ENCODE measurements around the gene NPVF.

NPVF gene

GRCh38 chr7:25253714-25254113 lies 25.4 kb upstream of the NPVF start:
- Histone ChIP-seq H3K27me3 (replicated peaks; ENCODE audit: control insufficient read depth, insufficient read depth, low read length) (no peaks in the 10 kb centered on the region), H3K4me3 (replicated peaks; ENCODE audit: low read depth, low read length) (no peak overlapping the region), H3K36me3 (ENCODE audit: control insufficient read depth, insufficient read depth, low read length) (no peaks in the 10 kb centered on the region)
- TF ChIP-seq, protein P1, sequence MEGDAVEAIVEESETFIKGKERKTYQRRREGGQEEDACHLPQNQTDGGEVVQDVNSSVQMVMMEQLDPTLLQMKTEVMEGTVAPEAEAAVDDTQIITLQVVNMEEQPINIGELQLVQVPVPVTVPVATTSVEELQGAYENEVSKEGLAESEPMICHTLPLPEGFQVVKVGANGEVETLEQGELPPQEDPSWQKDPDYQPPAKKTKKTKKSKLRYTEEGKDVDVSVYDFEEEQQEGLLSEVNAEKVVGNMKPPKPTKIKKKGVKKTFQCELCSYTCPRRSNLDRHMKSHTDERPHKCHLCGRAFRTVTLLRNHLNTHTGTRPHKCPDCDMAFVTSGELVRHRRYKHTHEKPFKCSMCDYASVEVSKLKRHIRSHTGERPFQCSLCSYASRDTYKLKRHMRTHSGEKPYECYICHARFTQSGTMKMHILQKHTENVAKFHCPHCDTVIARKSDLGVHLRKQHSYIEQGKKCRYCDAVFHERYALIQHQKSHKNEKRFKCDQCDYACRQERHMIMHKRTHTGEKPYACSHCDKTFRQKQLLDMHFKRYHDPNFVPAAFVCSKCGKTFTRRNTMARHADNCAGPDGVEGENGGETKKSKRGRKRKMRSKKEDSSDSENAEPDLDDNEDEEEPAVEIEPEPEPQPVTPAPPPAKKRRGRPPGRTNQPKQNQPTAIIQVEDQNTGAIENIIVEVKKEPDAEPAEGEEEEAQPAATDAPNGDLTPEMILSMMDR (IDR thresholded peaks at IDR 0.05; ENCODE audit: insufficient read depth, low read length, poor library complexity, severe bottlenecking): no peak
- DNase-seq (ENCODE audit: extremely low read depth, insufficient read length): no peak

GRCh38 chr7:25250386-25250785 lies 22.1 kb upstream of the NPVF start:
- no peak overlapping the region for H3K4me3 ChIP-seq (replicated peaks; ENCODE audit: low read depth, low read length)
- no peaks in the 10 kb centered on the region for H3K36me3 ChIP-seq (ENCODE audit: control insufficient read depth, insufficient read depth, low read length)
- H3K27me3 ChIP-seq (replicated peaks; ENCODE audit: control insufficient read depth, insufficient read depth, low read length): no peaks in the 10 kb centered on the region
- TF ChIP-seq, protein P1 (IDR thresholded peaks at IDR 0.05; ENCODE audit: insufficient read depth, low read length, poor library complexity, severe bottlenecking): no peak
- DNase-seq (ENCODE audit: extremely low read depth, insufficient read length): no peak

DNA sequence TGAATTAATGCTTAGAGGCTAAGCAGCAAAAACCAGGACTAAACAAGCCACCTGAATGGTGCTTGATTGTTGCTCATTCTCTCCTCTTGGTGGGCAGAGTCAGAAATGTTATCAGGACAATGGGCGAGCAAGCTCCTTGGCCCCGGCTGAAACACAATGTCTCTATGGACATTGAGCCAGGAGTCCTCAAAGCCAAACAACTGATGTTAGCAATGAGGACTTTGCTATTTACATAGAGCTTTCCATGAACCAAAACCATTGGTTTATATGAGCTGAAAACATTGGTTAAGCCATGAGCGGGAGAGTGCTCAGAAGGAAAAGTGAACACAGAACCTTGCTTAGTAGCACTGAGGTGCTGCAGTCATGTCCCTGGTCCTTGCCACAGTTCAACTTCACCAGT lies 21.5 kb upstream of the NPVF start:
- Histone ChIP-seq H3K27me3 (replicated peaks; ENCODE audit: control insufficient read depth, insufficient read depth, low read length) (no peaks in the 10 kb centered on the region), H3K36me3 (ENCODE audit: control insufficient read depth, insufficient read depth, low read length) (no peaks in the 10 kb centered on the region), H3K4me3 (replicated peaks; ENCODE audit: low read depth, low read length) (no peak overlapping the region)
- TF ChIP-seq, protein P1 (IDR thresholded peaks at IDR 0.05; ENCODE audit: insufficient read depth, low read length, poor library complexity, severe bottlenecking): no peak
- DNase-seq (ENCODE audit: extremely low read depth, insufficient read length): no peak

DNA sequence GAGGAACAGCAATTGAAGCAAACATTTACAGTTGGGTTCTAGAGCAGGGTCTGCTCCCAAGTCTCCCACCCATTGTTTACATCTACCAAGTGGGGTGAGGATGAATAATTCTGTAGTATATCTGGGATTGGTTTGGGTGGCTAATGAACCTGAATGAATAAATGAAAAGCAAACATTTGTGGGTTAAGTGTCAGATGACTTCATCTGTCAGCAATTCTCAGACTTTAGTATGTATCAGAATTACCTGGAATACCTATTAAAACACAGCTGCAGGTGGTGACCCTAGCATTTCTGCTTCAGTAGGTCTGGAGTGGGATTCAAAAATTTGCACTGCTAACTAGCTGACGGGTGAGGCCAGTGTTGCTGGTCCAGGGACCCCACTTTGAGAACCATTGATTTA lies 18.0 kb upstream of the NPVF start:
- Histone ChIP-seq H3K27me3 (replicated peaks; ENCODE audit: control insufficient read depth, insufficient read depth, low read length) (no peaks in the 10 kb centered on the region), H3K36me3 (ENCODE audit: control insufficient read depth, insufficient read depth, low read length) (no peaks in the 10 kb centered on the region), H3K4me3 (replicated peaks; ENCODE audit: low read depth, low read length) (no peak overlapping the region)
- no peak for DNase-seq (ENCODE audit: extremely low read depth, insufficient read length)
- TF ChIP-seq, protein P1 (IDR thresholded peaks at IDR 0.05; ENCODE audit: insufficient read depth, low read length, poor library complexity, severe bottlenecking): no peak

GRCh38 chr7:25244254-25245033 lies 16.2 kb upstream of the NPVF start:
- no peak for DNase-seq (ENCODE audit: extremely low read depth, insufficient read length)
- Histone ChIP-seq H3K27me3 (replicated peaks; ENCODE audit: control insufficient read depth, insufficient read depth, low read length) (no peaks in the 10 kb centered on the region), H3K36me3 (ENCODE audit: control insufficient read depth, insufficient read depth, low read length) (no peaks in the 10 kb centered on the region), H3K4me3 (replicated peaks; ENCODE audit: low read depth, low read length) (no peak overlapping the region)
- TF ChIP-seq, protein P1 (IDR thresholded peaks at IDR 0.05; ENCODE audit: insufficient read depth, low read length, poor library complexity, severe bottlenecking): no peak

Data from GM06990 (cell line).